Tibial artery (tissue), 4 donors: ENCODE results near the gene PDE3A.
A peak's percentile ranks its signal among the peaks of the same experiment; 100 is the strongest.

Experiments
- DNase-seq, 2 donors: peaks; one replicate each; pipeline ENCODE4 v3.0.0-alpha.2; 2019
- H3K27ac ChIP-seq, 2 donors: fragments of 200-600 bp; sonication (generic) in 1 of 2; 1 replicate in 1 of 2; 2 replicates in 1 of 2; pipeline ENCODE4 v1.5.1; 2018 to 2019; ENCODE audit warnings: mild to moderate bottlenecking in 1 of 2
- H3K27me3 ChIP-seq, 2 donors: fragments of 200-600 bp; sonication (generic) in 1 of 2; one replicate each; pipeline versions ENCODE4 v1.5.1 to v1.6.0; 2016 to 2019
- H3K36me3 ChIP-seq, 3 donors: fragments of 200-600 bp; sonication (generic) in 2 of 3; one replicate each; pipeline ENCODE4 v1.5.1; 2016 to 2019; ENCODE audit warnings: mild to moderate bottlenecking in 2 of 3
- H3K4me1 ChIP-seq, 4 donors: fragments of 200-600 bp; sonication (generic) in 2 of 4; 1 replicate in 3 of 4; 2 replicates in 1 of 4; pipeline ENCODE4 v1.5.1; 2016 to 2019
- H3K4me3 ChIP-seq, 2 donors: fragments of 200-600 bp; sonication (generic) in 1 of 2; 1 replicate in 1 of 2; 2 replicates in 1 of 2; pipeline ENCODE4 v1.5.1; 2018 to 2019; ENCODE audit warnings: mild to moderate bottlenecking in 2 of 2
- H3K9me3 ChIP-seq, 3 donors: fragments of 200-600 bp; sonication (generic) in 1 of 3; one replicate each; pipeline ENCODE4 v1.5.1; 2016 to 2019
- intact Hi-C: fragments of 100-400 bp; cut with DNase I; formaldehyde crosslinking; loops from one replicate; pipeline ENCODE4 v1.15.0; 2023; ENCODE audit warnings: low total_unique reads
- TF ChIP-seq, protein P1 (sequence below), 2 experiments: fragments of 200-600 bp in 1 of 2; fragments of 450-650 bp in 1 of 2; IDR thresholded peaks; one replicate each; pipeline ENCODE4 v1.5.1; 2017 to 2019; ENCODE audit warnings: antibody characterized with exemption in 2 of 2, mild to moderate bottlenecking in 1 of 2, moderate library complexity in 1 of 2

Gene PDE3A

GRCh38 chr12:20469300-20469699 is 101.0 kb downstream of the PDE3A start:
- TF ChIP-seq, protein P1, sequence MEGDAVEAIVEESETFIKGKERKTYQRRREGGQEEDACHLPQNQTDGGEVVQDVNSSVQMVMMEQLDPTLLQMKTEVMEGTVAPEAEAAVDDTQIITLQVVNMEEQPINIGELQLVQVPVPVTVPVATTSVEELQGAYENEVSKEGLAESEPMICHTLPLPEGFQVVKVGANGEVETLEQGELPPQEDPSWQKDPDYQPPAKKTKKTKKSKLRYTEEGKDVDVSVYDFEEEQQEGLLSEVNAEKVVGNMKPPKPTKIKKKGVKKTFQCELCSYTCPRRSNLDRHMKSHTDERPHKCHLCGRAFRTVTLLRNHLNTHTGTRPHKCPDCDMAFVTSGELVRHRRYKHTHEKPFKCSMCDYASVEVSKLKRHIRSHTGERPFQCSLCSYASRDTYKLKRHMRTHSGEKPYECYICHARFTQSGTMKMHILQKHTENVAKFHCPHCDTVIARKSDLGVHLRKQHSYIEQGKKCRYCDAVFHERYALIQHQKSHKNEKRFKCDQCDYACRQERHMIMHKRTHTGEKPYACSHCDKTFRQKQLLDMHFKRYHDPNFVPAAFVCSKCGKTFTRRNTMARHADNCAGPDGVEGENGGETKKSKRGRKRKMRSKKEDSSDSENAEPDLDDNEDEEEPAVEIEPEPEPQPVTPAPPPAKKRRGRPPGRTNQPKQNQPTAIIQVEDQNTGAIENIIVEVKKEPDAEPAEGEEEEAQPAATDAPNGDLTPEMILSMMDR (IDR thresholded peaks at IDR 0.05) = no peak
- Histone ChIP-seq H3K27ac (peak overlapping the region; percentile 79 to 81), H3K36me3 (no peaks in the 10 kb centered on the region), H3K9me3 (no peaks in the 10 kb centered on the region), H3K4me3 (no peak overlapping the region), H3K4me1 (peaks cover 0 to 96% (median 27%) of the 10 kb centered on the region in 4 donors), H3K27me3 (no peaks in the 10 kb centered on the region)
- intact Hi-C loops = no loop called here
- no peak for DNase-seq

GRCh38 chr12:20469756-20470155 is 101.4 kb downstream of the PDE3A start:
- H3K27me3 ChIP-seq = no peaks in the 10 kb centered on the region
- TF ChIP-seq, protein P1 (IDR thresholded peaks at IDR 0.05) = no peak
- no peak for DNase-seq
- intact Hi-C loops = no loop called here
- H3K4me3 ChIP-seq = no peak overlapping the region
- H3K4me1 ChIP-seq = peaks cover 0 to 96% (median 27%) of the 10 kb centered on the region in 4 donors
- peak overlapping the region; percentile 79 to 81 for H3K27ac ChIP-seq
- H3K36me3 ChIP-seq = no peaks in the 10 kb centered on the region
- H3K9me3 ChIP-seq = no peaks in the 10 kb centered on the region

GRCh38 chr12:20472102-20472782 is 103.9 kb downstream of the PDE3A start:
- TF ChIP-seq, protein P1 (IDR thresholded peaks at IDR 0.05) = no peak
- intact Hi-C loops = no loop called here
- Histone ChIP-seq H3K36me3 (no peaks in the 10 kb centered on the region), H3K4me3 (no peak overlapping the region), H3K27ac (peak overlapping the region; percentile 79 to 81), H3K9me3 (no peaks in the 10 kb centered on the region), H3K27me3 (no peaks in the 10 kb centered on the region), H3K4me1 (peaks cover 0 to 96% (median 16%) of the 10 kb centered on the region in 4 donors)
- no peak for DNase-seq

GRCh38 chr12:20473133-20473532 is 104.8 kb downstream of the PDE3A start:
- Histone ChIP-seq H3K27ac (peak overlapping the region; percentile 79 to 81), H3K4me1 (peaks cover 0 to 99% (median 17%) of the 10 kb centered on the region in 4 donors), H3K9me3 (no peaks in the 10 kb centered on the region), H3K36me3 (no peaks in the 10 kb centered on the region), H3K4me3 (no peak overlapping the region), H3K27me3 (no peaks in the 10 kb centered on the region)
- intact Hi-C loops = no loop called here
- TF ChIP-seq, protein P1 (IDR thresholded peaks at IDR 0.05) = no peak
- DNase-seq = no peak

DNA sequence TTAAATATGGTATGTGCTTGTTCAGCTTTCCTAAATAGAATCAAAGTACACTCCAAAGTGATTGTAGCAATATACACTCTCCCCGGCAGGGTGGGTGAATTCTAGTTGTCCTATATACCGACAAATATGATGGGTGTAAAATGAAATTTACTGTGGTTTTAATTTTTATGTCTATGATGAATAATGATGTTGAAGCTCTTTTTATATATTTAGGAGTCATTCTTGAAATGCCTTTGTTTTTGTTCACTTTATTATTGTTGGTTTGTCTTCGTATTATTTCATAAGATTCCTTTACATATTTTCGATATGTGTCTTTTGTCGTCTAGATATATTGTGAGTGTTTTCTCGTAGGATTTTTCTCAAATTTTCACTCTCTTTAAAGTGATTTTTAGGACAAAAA is 105.7 kb downstream of the PDE3A start:
- peak overlapping the region; percentile 21 to 35 for H3K4me3 ChIP-seq
- TF ChIP-seq, protein P1 (IDR thresholded peaks at IDR 0.05) = no peak
- H3K27ac ChIP-seq = peak overlapping the region; percentile 79 to 81
- no peaks in the 10 kb centered on the region for H3K36me3 ChIP-seq
- no peak for DNase-seq
- H3K9me3 ChIP-seq = no peaks in the 10 kb centered on the region
- intact Hi-C loops = no loop called here
- H3K4me1 ChIP-seq = peaks cover 0 to 99% (median 16%) of the 10 kb centered on the region in 4 donors
- no peaks in the 10 kb centered on the region for H3K27me3 ChIP-seq
